Activated CD4-positive, alpha-beta T cell treated with anti-CD3 and anti-CD28 coated beads, Interleukin-2, amount 10 ng/mL, durations not matched to agents 7 days and 5 days (primary cell): ENCODE results near the gene GIGYF2. TPM values are rescaled to one million over a fixed set of nuclear protein-coding genes. Genes with fewer than 3 reads are reported as not detected.
A peak's percentile ranks its signal among the peaks of the same experiment; 100 is the strongest.

Experiments
- CTCF ChIA-PET: fragments of 350-600 bp; sonication (Branson Sonifier 250); formaldehyde crosslinking; loops from one replicate; lab custom pipeline; 2021; ENCODE audit warnings: antibody characterized with exemption; lab: Charles Lee
- POLR2A ChIA-PET: fragments of 350-600 bp; sonication (Branson Sonifier 250); formaldehyde crosslinking; loops from one replicate; lab custom pipeline; 2021; ENCODE audit warnings: antibody characterized with exemption; lab: Charles Lee
- DNase-seq: peaks from one replicate; pipeline ENCODE4 v3.0.0-alpha.2; 2020
- H3K27ac Mint-ChIP-seq: one replicate; pipeline ENCODE4 v1.8.0; 2021; ENCODE audit warnings: mild to moderate bottlenecking, moderate library complexity, mixed read lengths
- H3K27me3 Mint-ChIP-seq: one replicate; pipeline ENCODE4 v1.8.0; 2021; ENCODE audit warnings: mixed read lengths
- H3K36me3 Mint-ChIP-seq: one replicate; pipeline ENCODE4 v1.8.0; 2021; ENCODE audit warnings: low read depth, mixed read lengths
- H3K4me1 Mint-ChIP-seq: one replicate; pipeline ENCODE4 v1.8.0; 2021; ENCODE audit warnings: mixed read lengths
- H3K4me3 Mint-ChIP-seq: one replicate; pipeline ENCODE4 v1.8.0; 2021; ENCODE audit warnings: mild to moderate bottlenecking, moderate library complexity, mixed read lengths
- H3K9me3 Mint-ChIP-seq: one replicate; pipeline ENCODE4 v1.8.0; 2021; ENCODE audit warnings: mixed read lengths
- total RNA-seq, 2 experiments: library from RNA; stranded (reverse); gene quantifications; one replicate each; pipeline ENCODE4 v1.2.3, GENCODE V29; 2021

GIGYF2 gene
- total RNA-seq, 2 experiments from 2014 or later, result 54.3 to 58.7 TPM

DNA sequence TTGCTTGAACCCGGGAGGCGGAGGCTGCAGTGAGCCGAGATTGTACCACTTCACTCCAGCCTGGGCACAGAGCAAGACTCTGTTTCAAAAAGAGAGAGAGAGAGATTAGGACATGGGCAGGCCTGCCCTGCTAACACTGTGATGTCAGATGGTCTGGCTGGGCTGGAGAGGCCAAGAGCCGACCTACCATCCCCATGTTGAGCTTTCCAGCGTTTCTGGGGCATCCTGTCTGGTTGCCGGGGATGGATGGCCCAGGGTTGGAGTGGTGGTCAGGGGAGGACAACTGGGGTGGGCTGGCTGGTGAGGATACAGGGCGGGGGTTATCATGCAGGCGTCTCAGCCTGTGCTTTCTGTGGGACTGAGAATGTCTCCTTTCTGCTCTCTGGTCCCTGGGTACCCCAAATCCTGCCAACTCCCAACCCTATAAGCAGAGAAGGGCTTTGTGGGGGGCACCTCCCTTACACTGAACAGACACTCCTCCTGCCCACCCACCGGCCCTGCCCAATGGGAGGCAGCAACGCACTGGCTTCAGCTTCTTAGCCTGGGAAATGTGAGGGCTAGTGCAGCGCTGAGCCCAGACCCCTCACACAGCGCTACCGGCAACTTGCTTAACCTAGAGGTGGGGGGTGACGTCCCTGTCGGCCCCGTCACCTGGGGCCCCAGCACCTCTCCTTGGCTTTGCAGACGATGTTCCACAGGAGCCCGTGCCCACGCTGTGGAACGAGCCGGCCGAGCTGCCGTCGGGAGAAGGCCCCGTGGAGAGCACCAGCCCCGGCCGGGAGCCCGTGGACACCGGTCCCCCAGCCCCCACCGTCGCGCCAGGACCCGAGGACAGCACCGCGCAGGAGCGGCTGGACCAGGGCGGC, 178.4 kb downstream of the GIGYF2 start:
- POLR2A ChIA-PET, result no interaction called here
- H3K36me3 Mint-ChIP-seq, result no peaks in the 10 kb centered on the region
- peaks cover 7% of the 10 kb centered on the region for H3K4me1 Mint-ChIP-seq

GRCh38 chr2:232876161-232876977, 179.2 kb downstream of the GIGYF2 start:
- POLR2A ChIA-PET, result no interaction called here
- H3K36me3 Mint-ChIP-seq, result no peaks in the 10 kb centered on the region
- H3K9me3 Mint-ChIP-seq, result no peaks in the 10 kb centered on the region
- H3K4me3 Mint-ChIP-seq, result peak overlapping the region; percentile 58
- no peak overlapping the region for H3K27ac Mint-ChIP-seq
- DNase-seq, result peak; percentile 39
- peaks cover 7% of the 10 kb centered on the region for H3K4me1 Mint-ChIP-seq
- H3K27me3 Mint-ChIP-seq, result peaks cover 15% of the 10 kb centered on the region
- CTCF ChIA-PET, result no interaction called here

More for the DNA sequence above, 178.4 kb downstream of the GIGYF2 start:
- no peak for DNase-seq
- Mint-ChIP-seq H3K27ac (no peak overlapping the region), H3K27me3 (peaks cover 15% of the 10 kb centered on the region), H3K4me3 (peak overlapping the region; percentile 53), H3K9me3 (no peaks in the 10 kb centered on the region)
- CTCF ChIA-PET, result no interaction called here

DNA sequence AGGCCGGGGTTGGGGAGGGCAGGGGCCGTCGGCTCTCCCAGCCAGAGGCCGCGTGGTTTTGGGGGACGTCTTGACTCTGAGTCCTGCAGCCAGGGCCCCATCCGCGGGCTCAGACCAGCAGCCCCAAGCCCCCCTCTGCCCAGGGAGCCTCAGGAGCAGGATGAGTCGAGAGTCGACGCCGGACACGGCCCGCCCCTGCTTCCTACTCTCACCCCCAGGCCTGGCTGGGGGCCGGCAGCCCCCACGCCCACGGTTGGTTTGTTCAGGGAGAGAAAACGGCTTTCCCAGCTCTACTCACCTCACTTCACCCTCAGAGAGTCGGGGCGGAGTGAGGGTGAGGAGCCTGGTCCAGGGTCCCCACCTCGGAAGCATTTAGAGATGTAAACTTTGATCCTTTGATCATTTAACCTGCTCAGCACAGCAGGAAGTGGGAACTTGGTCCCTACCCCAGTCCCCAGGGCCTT, 179.9 kb downstream of the GIGYF2 start:
- H3K27ac Mint-ChIP-seq, result no peak overlapping the region
- no peaks in the 10 kb centered on the region for H3K9me3 Mint-ChIP-seq
- H3K4me3 Mint-ChIP-seq, result peak overlapping the region; percentile 38
- ChIA-PET POLR2A (no interaction called here), CTCF (no interaction called here)
- no peak for DNase-seq
- H3K36me3 Mint-ChIP-seq, result no peaks in the 10 kb centered on the region
- peaks cover 15% of the 10 kb centered on the region for H3K27me3 Mint-ChIP-seq
- H3K4me1 Mint-ChIP-seq, result peaks cover 7% of the 10 kb centered on the region

GRCh38 chr2:232877940-232878511, 180.9 kb downstream of the GIGYF2 start:
- peak overlapping the region; percentile 47 for H3K4me3 Mint-ChIP-seq
- CTCF ChIA-PET, result no interaction called here

GRCh38 chr2:232878855-232879617, 181.9 kb downstream of the GIGYF2 start:
- Mint-ChIP-seq H3K4me3 (no peak overlapping the region), H3K36me3 (no peaks in the 10 kb centered on the region), H3K4me1 (peaks cover 7% of the 10 kb centered on the region), H3K9me3 (no peaks in the 10 kb centered on the region), H3K27me3 (peaks cover 15% of the 10 kb centered on the region), H3K27ac (no peak overlapping the region)
- no peak for DNase-seq
- ChIA-PET CTCF (no interaction called here), POLR2A (no interaction called here)

More at GRCh38 chr2:232877940-232878511, 180.9 kb downstream of the GIGYF2 start:
- no peak for DNase-seq
- Mint-ChIP-seq H3K27ac (no peak overlapping the region), H3K36me3 (no peaks in the 10 kb centered on the region), H3K9me3 (no peaks in the 10 kb centered on the region), H3K4me1 (peaks cover 7% of the 10 kb centered on the region), H3K27me3 (peaks cover 15% of the 10 kb centered on the region)
- POLR2A ChIA-PET, result no interaction called here

DNA sequence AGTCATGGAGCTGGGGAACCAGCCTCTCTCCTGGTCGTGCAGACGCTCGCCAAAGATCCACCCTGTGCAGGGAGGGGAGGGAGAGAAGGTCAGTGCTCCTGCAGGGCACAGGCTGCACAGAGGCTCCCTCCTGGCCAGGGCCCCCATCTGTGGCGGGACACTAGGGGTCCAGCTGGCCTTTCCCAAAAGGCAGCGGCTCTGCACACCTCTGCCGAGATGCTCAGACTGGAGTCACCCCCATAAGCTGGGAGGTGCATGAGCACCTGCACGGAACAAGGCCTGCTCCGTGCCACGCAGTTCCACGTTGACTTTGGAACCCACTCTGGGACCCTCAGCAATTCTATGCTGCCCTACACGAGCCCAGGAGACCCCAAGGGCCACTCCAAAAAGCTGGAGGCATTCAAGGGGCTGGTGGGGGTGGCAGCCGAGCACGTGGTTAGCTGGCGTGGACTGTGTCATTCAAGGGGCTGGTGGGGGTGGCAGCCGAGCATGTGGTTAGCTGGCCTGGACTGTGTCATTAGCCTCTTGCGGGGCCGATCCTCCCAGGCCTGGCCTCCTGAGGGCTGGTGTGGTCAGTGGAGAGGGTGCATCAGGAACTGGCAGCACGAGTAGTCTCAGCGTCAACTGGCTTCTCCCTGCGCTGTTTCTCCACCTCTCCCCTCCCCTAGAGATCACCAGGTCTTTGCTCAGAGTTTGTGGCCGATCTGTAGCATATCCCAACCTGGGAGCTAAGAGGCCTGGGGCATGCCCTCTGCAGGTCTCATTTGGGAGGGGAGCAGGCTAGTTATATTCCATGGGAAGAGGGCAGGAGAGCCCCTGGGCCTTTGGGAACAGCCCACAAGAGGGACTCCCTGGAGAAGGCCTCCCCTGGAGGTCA, 182.7 kb downstream of the GIGYF2 start:
- Mint-ChIP-seq H3K4me3 (no peak overlapping the region), H3K9me3 (no peaks in the 10 kb centered on the region), H3K27me3 (peaks cover 15% of the 10 kb centered on the region), H3K36me3 (no peaks in the 10 kb centered on the region), H3K4me1 (peaks cover 5% of the 10 kb centered on the region), H3K27ac (no peak overlapping the region)
- ChIA-PET POLR2A (no interaction called here), CTCF (no interaction called here)
- no peak for DNase-seq

DNA sequence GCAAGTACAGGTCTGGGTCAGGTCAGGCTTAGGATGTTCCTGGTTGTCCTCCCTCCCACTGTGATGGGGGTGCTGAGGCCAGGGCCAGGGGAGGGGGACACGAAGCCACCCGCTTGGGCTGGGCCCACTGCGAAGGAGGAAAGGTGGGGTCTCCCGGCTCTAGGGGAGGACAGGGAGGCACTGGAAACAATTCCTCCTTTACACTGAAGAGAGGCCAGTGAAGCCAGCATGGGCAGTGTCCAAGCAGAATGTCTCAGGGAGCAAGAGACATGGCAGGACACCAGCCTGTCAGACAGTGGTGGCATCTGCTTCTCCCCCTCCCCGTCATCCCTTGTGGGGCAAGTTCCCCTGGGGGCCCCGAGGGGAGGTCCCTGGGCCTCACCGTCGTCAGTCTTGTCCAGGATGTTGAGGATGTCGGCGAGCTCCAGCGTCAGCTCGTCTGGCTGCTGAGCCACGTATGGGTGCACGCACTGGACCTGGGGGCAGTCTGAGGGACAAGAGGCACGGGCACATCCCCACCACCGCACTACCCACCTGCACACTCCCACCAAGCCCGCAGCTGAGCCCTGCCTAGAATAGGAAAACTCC, 183.7 kb downstream of the GIGYF2 start:
- H3K4me3 Mint-ChIP-seq, result no peak overlapping the region
- no peaks in the 10 kb centered on the region for H3K36me3 Mint-ChIP-seq
- H3K27ac Mint-ChIP-seq, result no peak overlapping the region
- H3K27me3 Mint-ChIP-seq, result peaks cover 7% of the 10 kb centered on the region
- no peaks in the 10 kb centered on the region for H3K4me1 Mint-ChIP-seq
- POLR2A ChIA-PET, result no interaction called here
- no peaks in the 10 kb centered on the region for H3K9me3 Mint-ChIP-seq
- CTCF ChIA-PET, result interaction anchor here (1.4 kb wide), 1 partner anchor 48 kb away, joined by 3 read pairs; no protein-coding TSS in a partner anchor
- no peak for DNase-seq

GRCh38 chr2:232882085-232882484, 185.0 kb downstream of the GIGYF2 start:
- POLR2A ChIA-PET, result no interaction called here
- no peak for DNase-seq
- peaks cover 5% of the 10 kb centered on the region for H3K27me3 Mint-ChIP-seq
- CTCF ChIA-PET, result interaction anchor here (1.4 kb wide), 1 partner anchor 50 kb away, joined by 3 read pairs; no protein-coding TSS in a partner anchor
- no peak overlapping the region for H3K27ac Mint-ChIP-seq
- H3K4me1 Mint-ChIP-seq, result no peaks in the 10 kb centered on the region
- H3K36me3 Mint-ChIP-seq, result no peaks in the 10 kb centered on the region
- no peak overlapping the region for H3K4me3 Mint-ChIP-seq
- H3K9me3 Mint-ChIP-seq, result no peaks in the 10 kb centered on the region

GRCh38 chr2:232882505-232883115, 185.5 kb downstream of the GIGYF2 start:
- POLR2A ChIA-PET, result no interaction called here
- no peaks in the 10 kb centered on the region for H3K36me3 Mint-ChIP-seq

GRCh38 chr2:232883116-232883721, 186.1 kb downstream of the GIGYF2 start:
- ChIA-PET CTCF (no interaction called here), POLR2A (no interaction called here)
- Mint-ChIP-seq H3K27ac (no peak overlapping the region), H3K27me3 (no peaks in the 10 kb centered on the region), H3K4me3 (no peak overlapping the region), H3K4me1 (no peaks in the 10 kb centered on the region), H3K9me3 (no peaks in the 10 kb centered on the region), H3K36me3 (no peaks in the 10 kb centered on the region)
- DNase-seq, result no peak

More at GRCh38 chr2:232882505-232883115, 185.5 kb downstream of the GIGYF2 start:
- CTCF ChIA-PET, result interaction anchor here (1.4 kb wide), 1 partner anchor 50 kb away, joined by 3 read pairs; no protein-coding TSS in a partner anchor
- no peak for DNase-seq
- H3K27me3 Mint-ChIP-seq, result peaks cover 3% of the 10 kb centered on the region
- H3K9me3 Mint-ChIP-seq, result no peaks in the 10 kb centered on the region
- no peak overlapping the region for H3K4me3 Mint-ChIP-seq
- H3K27ac Mint-ChIP-seq, result no peak overlapping the region
- H3K4me1 Mint-ChIP-seq, result no peaks in the 10 kb centered on the region
